ENCODE data around the gene ZP3. TPM values are rescaled to one million over a fixed set of nuclear protein-coding genes. Genes with fewer than 3 reads are reported as not detected.

The ZP3 gene
- polyA plus RNA-seq (2012; ENCODE audit: insufficient read depth, insufficient read length, low read depth) = 15.2 TPM

DNA sequence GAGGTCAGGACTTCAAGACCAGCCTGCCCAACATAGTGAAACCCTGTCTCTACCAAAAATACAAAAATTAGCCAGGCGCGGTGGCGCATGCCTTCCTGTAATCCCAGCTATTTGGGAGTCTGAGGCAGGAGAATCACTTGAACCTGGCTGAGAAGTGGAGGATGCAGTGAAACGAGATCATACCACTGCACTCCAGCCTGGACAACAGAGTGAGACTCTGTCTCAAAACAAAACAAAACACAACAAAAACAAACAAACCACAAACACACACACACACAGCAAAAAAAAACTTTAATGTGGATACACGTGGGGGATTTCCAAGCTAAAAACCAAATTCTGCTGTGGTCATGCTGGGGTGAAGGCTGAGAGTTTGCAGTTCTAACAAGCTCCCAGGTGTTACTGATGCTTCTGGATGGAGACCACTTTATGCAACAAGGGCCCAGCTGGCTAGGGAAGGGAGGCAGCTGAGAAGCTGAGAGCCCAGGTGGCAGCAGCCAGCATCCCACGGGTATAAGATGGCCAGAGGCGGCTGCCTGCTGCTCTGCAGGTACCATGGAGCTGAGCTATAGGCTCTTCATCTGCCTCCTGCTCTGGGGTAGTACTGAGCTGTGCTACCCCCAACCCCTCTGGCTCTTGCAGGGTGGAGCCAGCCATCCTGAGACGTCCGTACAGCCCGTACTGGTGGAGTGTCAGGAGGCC, at the start of gene ZP3:
Gene ZP3, plus strand, starts transcription at position 538 of the 699 bp plus-strand sequence. Its CDS starts 15 bp downstream, at position 553.
- no peaks in the 10 kb centered on the region for H3K36me3 ChIP-seq
- peaks cover 3% of the 10 kb centered on the region; the same call in 1 of the 2 replicates for H3K27me3 ChIP-seq
- H3K4me3 ChIP-seq (ENCODE audit: low read depth, low read length) = no peak within 1 kb of the TSS
- TF ChIP-seq, protein P1, sequence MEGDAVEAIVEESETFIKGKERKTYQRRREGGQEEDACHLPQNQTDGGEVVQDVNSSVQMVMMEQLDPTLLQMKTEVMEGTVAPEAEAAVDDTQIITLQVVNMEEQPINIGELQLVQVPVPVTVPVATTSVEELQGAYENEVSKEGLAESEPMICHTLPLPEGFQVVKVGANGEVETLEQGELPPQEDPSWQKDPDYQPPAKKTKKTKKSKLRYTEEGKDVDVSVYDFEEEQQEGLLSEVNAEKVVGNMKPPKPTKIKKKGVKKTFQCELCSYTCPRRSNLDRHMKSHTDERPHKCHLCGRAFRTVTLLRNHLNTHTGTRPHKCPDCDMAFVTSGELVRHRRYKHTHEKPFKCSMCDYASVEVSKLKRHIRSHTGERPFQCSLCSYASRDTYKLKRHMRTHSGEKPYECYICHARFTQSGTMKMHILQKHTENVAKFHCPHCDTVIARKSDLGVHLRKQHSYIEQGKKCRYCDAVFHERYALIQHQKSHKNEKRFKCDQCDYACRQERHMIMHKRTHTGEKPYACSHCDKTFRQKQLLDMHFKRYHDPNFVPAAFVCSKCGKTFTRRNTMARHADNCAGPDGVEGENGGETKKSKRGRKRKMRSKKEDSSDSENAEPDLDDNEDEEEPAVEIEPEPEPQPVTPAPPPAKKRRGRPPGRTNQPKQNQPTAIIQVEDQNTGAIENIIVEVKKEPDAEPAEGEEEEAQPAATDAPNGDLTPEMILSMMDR (IDR thresholded peaks at IDR 0.05; ENCODE audit: low read depth, low read length) = no peak
- H3K9me3 ChIP-seq = peaks cover 2% of the 10 kb centered on the region; the same call in 1 of the 2 replicates
- no peak for DNase-seq
- H3K4me1 ChIP-seq = no peaks in the 10 kb centered on the region

DNA sequence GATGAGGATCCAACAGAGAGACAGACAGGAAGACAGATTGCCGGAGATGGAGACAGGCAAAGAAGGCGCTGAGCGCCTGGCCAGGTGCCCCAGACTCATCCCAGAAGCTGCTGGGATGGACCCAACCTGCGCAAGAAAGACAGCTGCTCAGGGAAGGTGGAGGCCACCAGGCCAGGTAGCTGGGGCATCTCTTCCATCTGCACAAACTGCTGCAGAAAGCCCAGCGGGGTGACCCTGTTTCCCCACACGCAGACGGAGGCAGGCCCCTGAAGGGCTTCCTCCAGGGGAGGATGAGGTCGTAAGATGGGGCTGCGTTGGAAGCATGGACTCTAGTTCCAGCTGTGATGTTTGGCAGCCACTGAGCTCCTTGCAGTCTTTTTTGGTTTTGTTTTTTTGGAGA, 49.5 kb upstream of the ZP3 start:
- TF ChIP-seq, protein P1 (IDR thresholded peaks at IDR 0.05; ENCODE audit: low read depth, low read length) = no peak
- no peak overlapping the region for H3K4me3 ChIP-seq (ENCODE audit: low read depth, low read length)
- H3K9me3 ChIP-seq = no peaks in the 10 kb centered on the region
- no peaks in the 10 kb centered on the region for H3K27me3 ChIP-seq
- no peak for DNase-seq
- no peaks in the 10 kb centered on the region for H3K4me1 ChIP-seq
- no peaks in the 10 kb centered on the region for H3K36me3 ChIP-seq

DNA sequence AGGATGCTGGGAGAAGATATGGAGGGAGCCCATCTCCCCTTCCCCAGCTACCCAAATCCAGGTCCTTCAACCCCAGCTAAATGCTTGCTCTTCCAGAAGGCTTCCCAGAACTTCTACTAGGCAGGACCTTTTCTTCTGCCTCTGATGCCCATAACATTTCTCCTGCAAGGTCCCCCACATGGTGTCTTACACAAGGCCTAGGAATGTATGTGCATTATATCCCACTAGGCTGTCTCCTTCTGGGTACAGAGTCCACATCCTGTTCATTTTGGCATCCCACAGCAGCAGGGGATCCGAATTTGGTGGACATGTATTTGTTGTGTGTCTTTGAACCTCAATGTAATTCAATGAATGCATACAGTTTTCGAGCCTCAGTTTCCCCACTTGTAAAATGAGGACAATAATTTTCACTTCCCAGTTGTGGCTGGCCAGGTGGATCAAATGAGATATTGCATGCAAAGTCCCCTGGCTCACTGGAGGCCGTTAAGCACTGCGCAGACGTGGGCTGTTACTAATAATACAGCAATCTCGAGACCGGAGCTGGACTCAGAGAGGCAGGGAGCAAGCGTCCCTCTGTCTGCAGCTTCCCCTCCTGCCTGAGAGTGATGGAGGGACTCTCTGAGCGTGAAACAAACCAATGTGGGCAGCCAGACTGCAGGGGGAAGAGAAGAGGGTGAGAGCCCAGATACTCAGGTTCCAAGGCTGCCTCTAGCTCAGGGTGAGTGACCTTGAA, 47.4 kb upstream of the ZP3 start:
- no peak overlapping the region for H3K4me3 ChIP-seq (ENCODE audit: low read depth, low read length)
- H3K36me3 ChIP-seq = no peaks in the 10 kb centered on the region
- H3K9me3 ChIP-seq = no peaks in the 10 kb centered on the region
- H3K4me1 ChIP-seq = no peaks in the 10 kb centered on the region
- no peak for DNase-seq
- TF ChIP-seq, protein P1 (IDR thresholded peaks at IDR 0.05; ENCODE audit: low read depth, low read length) = no peak
- H3K27me3 ChIP-seq = no peaks in the 10 kb centered on the region

DNA sequence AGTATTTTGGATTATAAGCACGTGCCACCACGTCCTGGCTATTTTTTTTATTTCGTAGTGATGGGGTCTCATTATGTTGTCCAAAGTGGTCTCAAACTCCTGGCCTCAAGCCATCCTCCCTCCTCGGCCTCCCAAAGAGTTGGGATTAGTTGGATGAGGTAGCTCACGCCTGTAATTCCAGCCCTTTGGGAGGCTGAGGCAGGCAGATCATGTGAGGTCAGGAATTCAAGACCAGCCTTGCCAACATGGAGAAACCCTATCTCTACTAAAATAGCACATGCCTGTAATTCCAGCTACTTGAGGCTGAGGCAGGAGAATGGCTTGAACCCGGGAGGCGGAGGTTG, 44.2 kb upstream of the ZP3 start:
- Histone ChIP-seq H3K4me1 (no peaks in the 10 kb centered on the region), H3K4me3 (ENCODE audit: low read depth, low read length) (peak overlapping the region; percentile 68), H3K36me3 (no peaks in the 10 kb centered on the region), H3K9me3 (no peaks in the 10 kb centered on the region), H3K27me3 (no peaks in the 10 kb centered on the region)
- TF ChIP-seq, protein P1 (IDR thresholded peaks at IDR 0.05; ENCODE audit: low read depth, low read length) = no peak
- no peak for DNase-seq

DNA sequence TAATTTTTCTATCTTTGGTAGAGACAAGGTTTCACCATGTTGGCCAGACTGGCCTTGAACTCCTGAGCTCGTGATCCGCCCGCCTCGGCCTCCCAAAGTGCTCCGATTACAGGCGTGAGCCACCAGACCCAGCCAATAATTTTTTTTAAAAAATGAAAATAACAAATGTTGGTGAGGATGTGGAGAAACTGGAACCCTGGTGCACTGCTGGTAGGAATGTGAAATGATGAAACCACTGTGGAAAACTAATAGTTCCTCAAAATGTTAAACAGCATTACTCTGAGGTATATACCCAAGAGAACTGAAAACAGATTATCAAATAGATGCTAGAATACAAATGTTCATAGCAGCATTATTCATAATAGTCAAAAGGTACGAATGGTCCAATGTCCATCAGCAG, 42.9 kb upstream of the ZP3 start:
- no peaks in the 10 kb centered on the region for H3K9me3 ChIP-seq
- H3K27me3 ChIP-seq = no peaks in the 10 kb centered on the region
- no peaks in the 10 kb centered on the region for H3K36me3 ChIP-seq
- DNase-seq = no peak
- H3K4me3 ChIP-seq (ENCODE audit: low read depth, low read length) = no peak overlapping the region
- H3K4me1 ChIP-seq = no peaks in the 10 kb centered on the region
- TF ChIP-seq, protein P1 (IDR thresholded peaks at IDR 0.05; ENCODE audit: low read depth, low read length) = peak; percentile 19; the same call in 1 of the 2 replicates
